Ovary (tissue), 3 donors: ENCODE data around the gene FLNA.
A peak's percentile ranks its signal among the peaks of the same experiment; 100 is the strongest.

ENCODE experiments used
- CTCF ChIP-seq, 3 donors: fragments of 450-650 bp in 2 of 3; fragments of 200-600 bp in 1 of 3; IDR thresholded peaks; one replicate each; pipeline versions ENCODE4 v1.5.1 to v1.8.0; 2016 to 2022; ENCODE audit warnings: antibody characterized with exemption in 3 of 3, mild to moderate bottlenecking in 1 of 3
- POLR2A ChIP-seq: fragments of 450-650 bp; IDR thresholded peaks from one replicate; pipeline ENCODE4 v1.6.1; 2017; ENCODE audit warnings: antibody characterized with exemption, mild to moderate bottlenecking, moderate library complexity
- donor health status: DM: no; HTN: no; CAD: no.

GRCh38 chrX:154411981-154412340, 37.5 kb upstream of the FLNA start:
- TF ChIP-seq CTCF (IDR thresholded peaks at IDR 0.05) (no peak), POLR2A (peak; percentile 21)
